ENCODE measurements around the gene BTBD2. TPM values are rescaled to one million over a fixed set of nuclear protein-coding genes. Genes with fewer than 3 reads are reported as not detected.

Gene BTBD2
- total and polyA plus RNA-seq, 2 of the 13 experiments (the other 11 are each of a cell fraction or from before 2014, with no cell fraction given) = 28.1 to 45.3 TPM

DNA sequence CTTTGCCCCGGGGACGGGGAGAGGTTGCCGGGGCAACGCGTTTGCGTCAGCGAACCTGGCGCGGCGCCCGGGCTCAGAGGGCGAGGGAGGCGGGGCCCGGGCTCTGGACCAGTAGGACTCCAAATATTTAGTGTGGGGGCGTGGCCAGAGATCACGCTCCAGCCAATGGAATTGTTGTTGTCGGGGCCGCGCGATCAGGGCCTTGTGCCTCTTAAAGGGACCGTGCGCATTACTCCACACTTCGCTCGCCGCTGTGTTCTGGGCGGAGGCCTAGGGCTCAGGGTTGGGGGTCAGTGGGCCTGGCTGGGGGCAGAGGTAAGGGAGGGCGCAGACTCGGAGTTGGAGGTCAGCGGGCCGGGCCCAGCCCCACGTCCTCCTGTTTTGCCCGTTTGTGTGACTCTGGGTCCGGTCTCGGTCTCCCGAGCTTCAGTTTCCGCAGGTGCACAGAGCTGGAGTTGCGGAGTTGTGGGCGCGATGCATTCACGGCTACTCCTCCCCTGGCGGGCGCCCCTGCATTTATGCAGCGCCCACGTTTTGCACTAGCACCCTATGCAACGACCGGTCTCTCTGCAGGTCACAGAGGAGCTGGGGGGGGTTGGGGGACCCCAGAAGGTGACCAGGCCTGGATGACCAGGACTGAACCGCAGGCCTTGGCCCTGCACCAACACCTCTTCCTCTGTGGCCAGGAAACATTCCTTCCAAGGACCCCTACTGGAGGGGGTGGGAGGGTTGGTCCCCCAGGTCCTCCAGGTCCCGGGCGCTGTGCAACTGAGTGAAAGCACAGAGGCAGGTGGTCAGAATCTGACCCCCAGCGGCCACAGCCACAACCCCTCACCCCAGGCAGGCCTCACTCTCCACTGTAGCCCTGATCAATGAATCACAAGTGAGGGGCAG is 46.2 kb upstream of the BTBD2 start:
- intact Hi-C loops (cut with micrococcal nuclease; ENCODE audit: unreplicated experiment) (no loop called here), in situ Hi-C loops (cut with HindIII; ENCODE audit: extremely low pct_ligation_motif_present, low pct_unique_long_range_greater_than_20kb) (loop anchor here (5.0 to 10.0 kb wide), 2 partner anchors 39 to 127 kb away; no protein-coding TSS in a partner anchor)
- Histone ChIP-seq H3K4me3 (replicated peaks in 1 of 3; ENCODE audit: insufficient read depth in 1 of 3, low read depth in 2 of 3, low read length in 3 of 3) (peak overlapping the region; percentile 58 to 86 (median 76)), H2AFZ (ENCODE audit: low read length) (no peak overlapping the region), H3K36me3 (replicated peaks in 1 of 2; ENCODE audit: control insufficient read depth in 1 of 2, insufficient read depth in 2 of 2, low read length in 2 of 2) (no peaks in the 10 kb centered on the region), H3K4me1 (ENCODE audit: insufficient read depth, low read length) (peaks cover 80% of the 10 kb centered on the region), H3K79me2 (ENCODE audit: insufficient read depth, low read length) (no peaks in the 10 kb centered on the region), H3K9me3 (ENCODE audit: low read length) (no peaks in the 10 kb centered on the region), H3K27me3 (ENCODE audit: control insufficient read depth in 1 of 2, insufficient read depth in 2 of 2, low read length in 2 of 2) (no peaks in the 10 kb centered on the region; a peak in 1 of 5 replicates), H4K20me1 (ENCODE audit: insufficient read depth, low read length) (no peaks in the 10 kb centered on the region), H3K27ac (ENCODE audit: extremely low read length, insufficient read depth, low read length) (peak overlapping the region; percentile 100), H3K9ac (ENCODE audit: insufficient read depth, low read depth, low read length) (peak overlapping the region; percentile 97), H3K4me2 (ENCODE audit: low read depth, low read length) (peak overlapping the region; percentile 91)
- FAIRE-seq (peak; percentile 89), DNase-seq (ENCODE audit: low spot score) (peak; percentile 97), ATAC-seq (peak; percentile 65)
- WGBS (ENCODE audit: low lambda C conversion rate) = 2% methylated on average over 7 of the region's 50 CpGs
- ChIA-PET CTCF (ENCODE audit: low intra/inter-chr PET ratio, low total read pairs) (no interaction called here), POLR2A (interaction anchor here (1.0 to 3.2 kb wide), 5 partner anchors 10 to 46 kb away, joined by 5 to 40 read pairs (median 9); partner anchors contain the start of genes BTBD2 and MKNK2)
- TSS peak; percentile 94 for BruUV-seq (replicated peaks)
- TF ChIP-seq, protein P1, sequence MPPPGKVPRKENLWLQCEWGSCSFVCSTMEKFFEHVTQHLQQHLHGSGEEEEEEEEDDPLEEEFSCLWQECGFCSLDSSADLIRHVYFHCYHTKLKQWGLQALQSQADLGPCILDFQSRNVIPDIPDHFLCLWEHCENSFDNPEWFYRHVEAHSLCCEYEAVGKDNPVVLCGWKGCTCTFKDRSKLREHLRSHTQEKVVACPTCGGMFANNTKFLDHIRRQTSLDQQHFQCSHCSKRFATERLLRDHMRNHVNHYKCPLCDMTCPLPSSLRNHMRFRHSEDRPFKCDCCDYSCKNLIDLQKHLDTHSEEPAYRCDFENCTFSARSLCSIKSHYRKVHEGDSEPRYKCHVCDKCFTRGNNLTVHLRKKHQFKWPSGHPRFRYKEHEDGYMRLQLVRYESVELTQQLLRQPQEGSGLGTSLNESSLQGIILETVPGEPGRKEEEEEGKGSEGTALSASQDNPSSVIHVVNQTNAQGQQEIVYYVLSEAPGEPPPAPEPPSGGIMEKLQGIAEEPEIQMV (CRISPR knock-in tag; IDR thresholded peaks at IDR 0.05; ENCODE audit: low read depth) = no peak
- TF ChIP-seq ARHGAP35 (CRISPR knock-in tag; IDR thresholded peaks at IDR 0.05; ENCODE audit: borderline replicate concordance) (no peak), MATR3 (CRISPR knock-in tag; IDR thresholded peaks at IDR 0.05) (no peak), HOXD1 (CRISPR knock-in tag; IDR thresholded peaks at IDR 0.05) (no peak), ZNF451 (CRISPR knock-in tag; IDR thresholded peaks at IDR 0.05) (no peak), ZNF781 (CRISPR knock-in tag; IDR thresholded peaks at IDR 0.05; ENCODE audit: borderline replicate concordance, not compliant biosample characterization) (peak; percentile 79), MTF2 (CRISPR knock-in tag; IDR thresholded peaks at IDR 0.05; ENCODE audit: borderline replicate concordance) (no peak), SP4 (CRISPR knock-in tag; IDR thresholded peaks at IDR 0.05) (peak; percentile 85), SALL1 (CRISPR knock-in tag; IDR thresholded peaks at IDR 0.05) (no peak; the same call in 1 of the 2 replicates), ZBTB42 (CRISPR knock-in tag; IDR thresholded peaks at IDR 0.05) (peak; percentile 81), AGO2 (optimal IDR thresholded peaks at IDR 0.05; ENCODE audit: low read depth, low read length) (peak; percentile 43), IRF2 (CRISPR knock-in tag; IDR thresholded peaks at IDR 0.05) (no peak; the same call in 1 of the 2 replicates)
- TF ChIP-seq, protein P2, sequence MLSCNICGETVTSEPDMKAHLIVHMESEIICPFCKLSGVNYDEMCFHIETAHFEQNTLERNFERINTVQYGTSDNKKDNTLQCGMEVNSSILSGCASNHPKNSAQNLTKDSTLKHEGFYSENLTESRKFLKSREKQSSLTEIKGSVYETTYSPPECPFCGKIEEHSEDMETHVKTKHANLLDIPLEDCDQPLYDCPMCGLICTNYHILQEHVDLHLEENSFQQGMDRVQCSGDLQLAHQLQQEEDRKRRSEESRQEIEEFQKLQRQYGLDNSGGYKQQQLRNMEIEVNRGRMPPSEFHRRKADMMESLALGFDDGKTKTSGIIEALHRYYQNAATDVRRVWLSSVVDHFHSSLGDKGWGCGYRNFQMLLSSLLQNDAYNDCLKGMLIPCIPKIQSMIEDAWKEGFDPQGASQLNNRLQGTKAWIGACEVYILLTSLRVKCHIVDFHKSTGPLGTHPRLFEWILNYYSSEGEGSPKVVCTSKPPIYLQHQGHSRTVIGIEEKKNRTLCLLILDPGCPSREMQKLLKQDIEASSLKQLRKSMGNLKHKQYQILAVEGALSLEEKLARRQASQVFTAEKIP (CRISPR knock-in tag; IDR thresholded peaks at IDR 0.05; ENCODE audit: borderline replicate concordance) = no peak
- TF ChIP-seq, protein P3, sequence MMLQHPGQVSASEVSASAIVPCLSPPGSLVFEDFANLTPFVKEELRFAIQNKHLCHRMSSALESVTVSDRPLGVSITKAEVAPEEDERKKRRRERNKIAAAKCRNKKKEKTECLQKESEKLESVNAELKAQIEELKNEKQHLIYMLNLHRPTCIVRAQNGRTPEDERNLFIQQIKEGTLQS (CRISPR knock-in tag; IDR thresholded peaks at IDR 0.05) = no peak
- TF ChIP-seq, protein P4, sequence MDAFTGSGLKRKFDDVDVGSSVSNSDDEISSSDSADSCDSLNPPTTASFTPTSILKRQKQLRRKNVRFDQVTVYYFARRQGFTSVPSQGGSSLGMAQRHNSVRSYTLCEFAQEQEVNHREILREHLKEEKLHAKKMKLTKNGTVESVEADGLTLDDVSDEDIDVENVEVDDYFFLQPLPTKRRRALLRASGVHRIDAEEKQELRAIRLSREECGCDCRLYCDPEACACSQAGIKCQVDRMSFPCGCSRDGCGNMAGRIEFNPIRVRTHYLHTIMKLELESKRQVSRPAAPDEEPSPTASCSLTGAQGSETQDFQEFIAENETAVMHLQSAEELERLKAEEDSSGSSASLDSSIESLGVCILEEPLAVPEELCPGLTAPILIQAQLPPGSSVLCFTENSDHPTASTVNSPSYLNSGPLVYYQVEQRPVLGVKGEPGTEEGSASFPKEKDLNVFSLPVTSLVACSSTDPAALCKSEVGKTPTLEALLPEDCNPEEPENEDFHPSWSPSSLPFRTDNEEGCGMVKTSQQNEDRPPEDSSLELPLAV (CRISPR knock-in tag; conservative IDR thresholded peaks at IDR 0.05; ENCODE audit: low read depth) = no peak

Measured in HepG2 (cell line).